HFFc6 (cell line): Measurements from ENCODE around the gene EID2. TPM values are rescaled to one million over a fixed set of nuclear protein-coding genes. Genes with fewer than 3 reads are reported as not detected.

Experiments used
- DNase-seq: peaks from one replicate; pipeline ENCODE4 v3.0.0-alpha.2; 2018
- H3K27ac Mint-ChIP-seq: 2 replicates; pipeline ENCODE4 v1.8.0; 2020; ENCODE audit warnings: mild to moderate bottlenecking, mixed read lengths
- H3K27me3 Mint-ChIP-seq: 2 replicates; pipeline ENCODE4 v1.8.0; 2021; ENCODE audit warnings: mild to moderate bottlenecking, moderate library complexity, mixed read lengths; ENCODE audit not compliant: insufficient read depth
- H3K36me3 Mint-ChIP-seq: 2 replicates; pipeline ENCODE4 v1.8.0; 2021; ENCODE audit warnings: low read depth, mixed read lengths
- H3K4me1 Mint-ChIP-seq: 2 replicates; pipeline ENCODE4 v1.8.0; 2020; ENCODE audit warnings: low read depth, mixed read lengths
- H3K4me3 Mint-ChIP-seq: 2 replicates; pipeline ENCODE4 v1.8.0; 2020; ENCODE audit warnings: mild to moderate bottlenecking, moderate library complexity, mixed read lengths
- H3K9me3 Mint-ChIP-seq: 2 replicates; pipeline ENCODE4 v1.8.0; 2020; ENCODE audit warnings: mild to moderate bottlenecking, mixed read lengths
- CTCF ChIP-seq: fragments of 200-600 bp; sonication (generic); IDR thresholded peaks from 2 replicates; pipeline ENCODE4 v1.5.0; 2021; ENCODE audit warnings: antibody characterized with exemption, mild to moderate bottlenecking
- total RNA-seq, 6 experiments: library from RNA; stranded (reverse); fragmentation: NEBNext Ultra II Directional; extraction: Animal tissue kit (Norgen Biotek cat#: 25700); gene quantifications; 2 replicates in 1 of 6; 3 replicates in 5 of 6; pipeline ENCODE4 v1.2.3, GENCODE V29; 2021

The EID2 gene
- total RNA-seq, 6 experiments from 2014 or later = 18.4 to 23.4 (median 19.0) TPM

DNA sequence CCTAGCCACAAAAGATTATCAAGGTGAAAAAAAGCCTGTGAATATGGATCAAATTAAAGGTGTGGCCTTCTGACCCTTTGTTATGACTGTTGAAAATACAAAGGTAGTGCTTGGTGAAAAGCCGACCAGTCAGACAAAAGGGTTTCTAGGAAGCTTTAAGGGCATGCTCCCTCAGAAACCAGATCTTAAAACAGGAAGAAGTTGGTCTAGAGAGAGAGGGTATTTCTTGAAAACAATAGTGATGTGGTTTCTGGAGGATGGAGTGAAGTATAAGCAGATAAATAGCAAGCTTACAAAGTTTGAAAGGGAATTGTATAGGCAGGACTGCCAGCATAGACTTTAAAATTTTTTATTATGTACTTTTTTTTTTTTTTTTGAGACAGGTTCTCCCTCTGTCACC is 5.0 kb upstream of the EID2 start:
- peaks cover 12% of the 10 kb centered on the region for H3K4me1 Mint-ChIP-seq
- H3K27ac Mint-ChIP-seq = no peak overlapping the region
- no peaks in the 10 kb centered on the region for H3K9me3 Mint-ChIP-seq
- no peaks in the 10 kb centered on the region for H3K36me3 Mint-ChIP-seq
- H3K27me3 Mint-ChIP-seq = peaks cover 27% of the 10 kb centered on the region
- H3K4me3 Mint-ChIP-seq = no peak overlapping the region
- no peak for TF ChIP-seq CTCF
- DNase-seq = no peak

- Mint-ChIP-seq H3K4me3 (no peak overlapping the region), H3K27ac (no peak overlapping the region), H3K27me3 (peaks cover 24% of the 10 kb centered on the region), H3K9me3 (no peaks in the 10 kb centered on the region), H3K36me3 (no peaks in the 10 kb centered on the region; the same call in 1 of the 2 replicates), H3K4me1 (peaks cover 12% of the 10 kb centered on the region)
- TF ChIP-seq CTCF = no peak
- peak; percentile 14 for DNase-seq
Observed at GRCh38 chr19:39544226-39544903, 4.4 kb upstream of the EID2 start.

DNA sequence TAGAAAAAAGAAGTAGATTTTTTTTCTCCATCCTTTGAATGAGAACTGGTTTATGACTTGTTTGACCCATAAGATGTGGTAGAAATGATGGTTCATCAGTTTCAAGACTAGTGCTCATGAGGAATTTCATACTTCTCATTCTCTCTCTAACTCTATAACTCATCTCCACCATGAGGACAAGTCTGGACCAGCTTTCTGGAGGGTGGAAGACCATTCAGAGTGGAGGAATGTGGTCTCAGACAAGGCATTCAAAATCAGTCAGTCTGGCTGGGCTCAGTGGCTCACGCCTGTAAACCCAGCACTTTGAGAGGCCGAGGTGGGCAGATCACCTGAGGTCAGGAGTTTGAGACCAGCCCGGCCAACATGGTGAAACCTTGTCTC is 3.5 kb upstream of the EID2 start:
- TF ChIP-seq CTCF = no peak
- Mint-ChIP-seq H3K27me3 (peaks cover 19% of the 10 kb centered on the region), H3K27ac (no peak overlapping the region), H3K9me3 (no peaks in the 10 kb centered on the region), H3K4me3 (no peak overlapping the region), H3K4me1 (peaks cover 21% of the 10 kb centered on the region), H3K36me3 (peaks cover 8% of the 10 kb centered on the region; the same call in 1 of the 2 replicates)
- no peak for DNase-seq

DNA sequence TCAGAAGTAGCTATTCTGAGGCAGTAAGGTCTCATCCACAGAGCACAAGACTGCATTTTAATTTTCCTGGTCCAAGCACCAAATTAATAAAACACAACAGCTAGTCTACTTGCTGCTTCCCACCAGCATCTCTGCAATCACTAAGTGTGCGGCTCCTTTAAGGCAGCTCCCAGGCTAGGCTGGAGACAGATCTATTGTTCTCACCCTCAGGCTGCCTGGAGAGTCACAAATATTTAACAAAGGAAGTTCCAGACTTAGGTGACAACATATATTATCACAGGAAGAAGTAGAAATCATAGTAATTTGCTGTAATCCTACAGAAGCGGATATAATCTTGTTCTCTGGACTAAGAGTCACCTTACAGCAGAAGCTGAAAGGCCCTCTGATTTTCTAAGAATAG is 2.2 kb upstream of the EID2 start:
- Mint-ChIP-seq H3K4me1 (peaks cover 29% of the 10 kb centered on the region), H3K4me3 (no peak overlapping the region), H3K27me3 (peaks cover 13% of the 10 kb centered on the region), H3K36me3 (peaks cover 12% of the 10 kb centered on the region; the same call in 1 of the 2 replicates), H3K27ac (no peak overlapping the region), H3K9me3 (no peaks in the 10 kb centered on the region)
- TF ChIP-seq CTCF = no peak
- DNase-seq = no peak

GRCh38 chr19:39540333-39540673 is 342 bp upstream of the EID2 start:
- peak overlapping the region; percentile 97 for H3K27ac Mint-ChIP-seq
- H3K4me3 Mint-ChIP-seq = peak overlapping the region; percentile 96
- peaks cover 12% of the 10 kb centered on the region; the same call in 1 of the 2 replicates for H3K36me3 Mint-ChIP-seq
- DNase-seq = no peak
- TF ChIP-seq CTCF = peak; percentile 62
- H3K27me3 Mint-ChIP-seq = peaks cover 6% of the 10 kb centered on the region
- H3K4me1 Mint-ChIP-seq = peaks cover 29% of the 10 kb centered on the region
- H3K9me3 Mint-ChIP-seq = no peaks in the 10 kb centered on the region
